CD4-positive, alpha-beta T cell treated with Interleukin-15 for 4 hours (primary cell): ENCODE results near the gene KCNIP4.
A peak's percentile ranks its signal among the peaks of the same experiment; 100 is the strongest.

Experiments used
- DNase-seq: peaks from one replicate; pipeline ENCODE4 v3.0.0-alpha.2; 2020; ENCODE audit warnings: low spot score

Gene KCNIP4

DNA sequence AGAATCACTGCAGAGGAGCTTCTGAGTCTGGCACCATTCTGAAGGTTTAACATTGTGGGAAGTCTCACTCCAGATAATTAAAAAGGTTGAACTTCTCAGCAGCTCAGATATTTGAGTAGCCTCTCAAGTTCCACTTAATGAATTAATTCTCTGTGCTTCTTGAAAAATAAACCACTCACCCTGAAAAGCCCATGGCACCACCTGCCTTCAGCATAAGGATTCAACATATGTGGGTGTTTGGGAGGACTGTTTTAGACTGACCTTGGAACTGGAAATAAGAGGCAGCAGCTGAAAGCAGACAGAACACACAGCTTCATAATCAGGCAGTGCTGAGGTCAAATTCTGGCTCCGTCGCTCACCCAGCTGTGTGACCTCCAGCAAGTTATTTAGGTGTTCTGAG lies 100.6 kb downstream of the KCNIP4 start:
- no peak for DNase-seq

DNA sequence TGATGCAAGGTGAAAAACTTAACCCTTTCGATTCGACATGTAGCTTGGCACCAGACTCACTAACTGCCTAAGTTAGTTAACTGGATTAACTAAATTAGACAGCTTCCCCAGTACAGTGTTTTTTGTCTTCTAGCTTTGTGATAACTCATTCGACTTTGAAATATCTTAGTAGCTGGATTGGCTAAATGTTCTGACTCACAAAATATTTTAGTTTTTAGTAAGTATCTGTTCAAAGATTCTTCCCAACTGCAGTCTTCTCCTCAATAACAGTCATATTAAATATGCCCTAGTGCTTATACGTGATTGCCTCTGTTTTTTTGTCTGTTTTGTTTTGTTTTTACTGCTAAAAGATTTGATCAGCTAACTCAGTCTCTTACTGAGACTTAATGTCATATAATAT lies 102.9 kb downstream of the KCNIP4 start:
- no peak for DNase-seq

DNA sequence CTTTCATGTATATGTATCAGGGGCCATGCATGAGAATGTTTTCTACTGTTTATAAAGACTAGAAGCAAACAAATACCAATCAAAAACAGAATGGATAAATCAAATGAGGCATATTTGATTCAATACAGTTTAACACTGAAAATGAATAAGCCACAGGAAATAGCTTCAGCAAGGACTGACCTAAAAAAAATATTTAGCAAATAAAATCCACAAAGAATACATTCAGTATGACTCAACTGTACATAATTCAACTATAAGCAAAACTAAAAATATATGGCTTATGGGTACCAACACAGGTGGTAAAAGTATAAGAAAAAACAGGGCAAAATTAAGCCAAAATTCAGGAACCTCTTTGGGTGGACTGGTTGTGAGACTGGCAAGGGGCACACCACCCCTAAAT lies 112.9 kb downstream of the KCNIP4 start:
- no peak for DNase-seq

DNA sequence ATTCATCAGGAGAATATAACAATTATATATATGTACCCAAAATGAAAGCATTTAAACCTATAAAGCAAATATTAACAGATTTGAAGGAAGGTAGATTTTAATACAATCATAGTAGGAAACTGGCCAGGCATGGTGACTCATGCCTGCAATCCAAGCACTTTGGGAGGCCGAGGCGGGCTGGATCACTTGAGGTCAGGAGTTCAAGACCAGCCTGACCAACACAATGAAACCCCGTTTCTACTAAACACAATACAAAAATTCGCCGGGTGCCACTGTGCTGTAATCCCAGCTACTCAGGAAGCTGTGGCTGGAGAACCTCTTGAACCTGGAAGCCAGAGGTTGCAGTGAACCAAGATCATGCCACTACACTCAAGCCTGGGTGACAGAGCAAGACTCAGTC lies 118.3 kb downstream of the KCNIP4 start:
- DNase-seq: no peak

DNA sequence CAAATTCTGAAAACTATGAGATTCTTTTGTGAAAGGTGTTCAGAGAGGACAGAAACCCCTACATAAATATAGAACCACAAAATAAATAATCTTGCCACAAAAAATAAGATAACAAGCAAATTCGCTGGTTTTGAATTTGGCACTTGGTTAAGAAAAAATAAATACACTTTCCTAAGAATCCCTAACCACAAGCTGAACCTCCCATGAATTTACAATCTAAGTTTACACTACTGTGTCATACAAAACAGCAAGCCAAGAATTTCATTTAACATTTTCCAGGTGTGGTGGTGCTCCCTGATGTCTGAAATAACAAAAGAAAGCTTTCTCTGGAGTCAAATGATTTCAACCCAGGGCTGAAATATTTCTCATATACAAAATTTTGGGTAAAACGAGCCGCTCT lies 121.0 kb downstream of the KCNIP4 start:
- DNase-seq: no peak

DNA sequence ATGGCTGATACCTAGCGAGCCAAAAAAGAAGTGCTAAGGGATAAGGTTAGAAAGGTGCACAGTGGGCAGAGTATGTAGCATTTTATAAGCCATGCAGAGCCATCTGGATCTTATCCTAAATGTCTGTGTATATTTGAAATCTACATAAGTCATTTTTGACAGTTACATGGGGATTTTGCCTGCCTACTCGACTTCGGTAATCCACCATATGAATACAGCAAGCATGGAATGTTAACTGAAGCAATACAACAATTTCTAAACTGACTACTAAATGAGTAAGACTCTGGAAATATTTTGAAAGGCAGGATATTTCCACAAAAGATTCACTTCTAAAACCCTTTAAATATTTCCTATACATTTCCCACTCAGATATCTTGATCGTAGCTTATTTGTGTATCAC lies 122.5 kb downstream of the KCNIP4 start:
- DNase-seq: no peak

DNA sequence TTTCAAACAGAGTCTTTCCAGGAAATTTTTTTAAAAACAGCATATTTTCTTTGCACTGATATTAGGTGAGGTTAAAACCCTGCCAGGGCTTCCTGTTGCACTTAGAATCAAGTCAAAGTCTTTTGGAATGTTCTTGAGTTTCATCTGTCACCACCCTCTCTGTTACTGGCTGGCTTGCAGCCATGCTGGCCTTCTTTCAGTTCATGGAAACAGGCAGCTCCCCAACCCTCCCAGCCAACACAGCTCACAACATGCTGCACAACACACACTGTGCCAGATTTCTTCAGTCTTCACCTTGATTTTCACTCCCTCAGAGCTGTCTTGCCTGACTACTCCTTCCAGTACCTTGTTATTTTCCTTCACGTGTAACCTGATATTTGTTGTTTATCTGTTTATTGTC lies 129.5 kb downstream of the KCNIP4 start:
- no peak for DNase-seq

DNA sequence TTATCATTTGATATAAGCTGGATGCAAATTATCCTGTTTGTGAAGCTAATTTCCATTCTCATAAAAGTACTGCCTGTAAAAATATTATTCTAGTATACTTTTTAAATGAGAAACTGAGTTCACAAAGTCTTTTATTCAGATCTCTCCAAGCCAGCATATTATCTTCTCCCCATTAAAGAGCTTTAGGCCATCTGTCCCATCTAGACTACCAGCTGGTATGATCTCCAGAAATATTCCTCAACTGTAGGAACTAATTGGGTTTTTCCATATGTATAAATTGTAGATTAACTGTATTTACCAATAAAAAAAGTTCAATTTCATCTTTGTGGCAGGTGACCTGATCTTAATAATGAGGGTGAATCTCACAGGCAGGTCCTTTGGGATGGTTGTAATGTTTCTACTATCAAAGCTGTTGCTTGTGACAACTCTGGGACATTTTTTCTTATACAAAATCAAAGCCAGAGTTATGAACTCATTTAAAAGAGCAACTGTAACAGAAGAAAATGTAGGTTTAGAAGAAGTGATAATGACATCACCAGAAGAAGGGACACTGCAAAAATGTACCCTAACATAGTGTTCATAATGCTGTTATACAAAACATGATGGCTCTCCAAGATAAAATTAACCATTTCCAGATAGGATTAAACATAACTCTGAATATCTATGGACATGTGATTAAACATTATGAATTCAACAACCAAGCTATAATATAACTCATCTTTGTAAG lies 132.8 kb downstream of the KCNIP4 start:
- no peak for DNase-seq

DNA sequence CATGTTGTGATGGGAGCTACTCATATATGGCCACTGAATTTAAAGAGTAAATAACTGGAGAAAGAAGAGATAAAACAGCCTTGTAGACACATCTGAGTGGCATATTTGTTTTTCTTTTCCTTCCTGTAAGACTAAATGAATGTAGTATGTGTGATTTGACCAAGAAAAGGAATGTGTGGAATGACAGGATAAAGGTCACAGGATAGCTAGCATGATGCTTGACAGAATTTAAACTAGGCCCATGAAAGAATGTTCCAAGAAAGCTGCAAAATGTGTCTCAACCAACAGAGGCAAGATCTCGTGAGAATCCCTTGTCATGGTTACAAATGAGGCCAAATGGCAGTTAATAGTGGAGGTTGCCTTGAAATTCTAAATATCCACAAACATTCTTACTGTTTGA lies 137.0 kb downstream of the KCNIP4 start:
- DNase-seq: no peak

DNA sequence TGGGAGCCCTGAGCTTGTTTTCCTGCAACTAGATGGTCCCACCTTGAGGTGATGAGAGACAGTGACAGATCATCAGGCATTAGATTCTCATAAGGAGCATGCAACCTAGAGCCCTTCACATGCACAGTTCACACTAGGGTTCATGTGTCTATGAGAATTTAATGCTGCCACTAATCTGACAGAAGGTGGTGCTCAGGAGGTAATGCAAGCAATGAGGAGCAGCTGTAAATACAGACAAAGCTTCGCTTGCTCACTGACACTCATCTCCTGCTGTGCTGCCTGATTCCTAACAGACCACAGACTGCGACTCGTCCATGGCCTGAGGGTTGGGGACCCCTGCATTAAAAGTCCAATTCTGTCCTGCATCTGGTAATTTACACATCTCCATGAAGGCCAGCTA lies 141.6 kb downstream of the KCNIP4 start:
- DNase-seq: no peak

DNA sequence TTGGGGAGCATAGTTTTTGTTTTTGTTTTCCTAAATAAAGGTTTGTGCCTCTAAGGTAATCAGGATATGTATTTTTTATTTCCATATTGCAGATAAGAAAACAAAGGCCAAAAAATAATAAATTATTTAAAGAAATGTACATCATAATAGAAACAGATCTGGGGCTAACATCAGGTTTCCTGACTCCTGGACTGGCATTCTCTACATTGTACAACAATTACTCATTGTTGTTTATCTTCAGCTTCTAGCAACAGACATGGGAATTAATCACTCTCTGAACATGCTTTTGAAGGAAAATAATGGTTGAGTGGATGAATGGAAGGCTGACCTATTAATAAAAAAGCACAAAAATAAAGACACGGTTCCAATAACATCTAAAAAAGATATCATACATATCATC lies 146.2 kb downstream of the KCNIP4 start:
- no peak for DNase-seq

DNA sequence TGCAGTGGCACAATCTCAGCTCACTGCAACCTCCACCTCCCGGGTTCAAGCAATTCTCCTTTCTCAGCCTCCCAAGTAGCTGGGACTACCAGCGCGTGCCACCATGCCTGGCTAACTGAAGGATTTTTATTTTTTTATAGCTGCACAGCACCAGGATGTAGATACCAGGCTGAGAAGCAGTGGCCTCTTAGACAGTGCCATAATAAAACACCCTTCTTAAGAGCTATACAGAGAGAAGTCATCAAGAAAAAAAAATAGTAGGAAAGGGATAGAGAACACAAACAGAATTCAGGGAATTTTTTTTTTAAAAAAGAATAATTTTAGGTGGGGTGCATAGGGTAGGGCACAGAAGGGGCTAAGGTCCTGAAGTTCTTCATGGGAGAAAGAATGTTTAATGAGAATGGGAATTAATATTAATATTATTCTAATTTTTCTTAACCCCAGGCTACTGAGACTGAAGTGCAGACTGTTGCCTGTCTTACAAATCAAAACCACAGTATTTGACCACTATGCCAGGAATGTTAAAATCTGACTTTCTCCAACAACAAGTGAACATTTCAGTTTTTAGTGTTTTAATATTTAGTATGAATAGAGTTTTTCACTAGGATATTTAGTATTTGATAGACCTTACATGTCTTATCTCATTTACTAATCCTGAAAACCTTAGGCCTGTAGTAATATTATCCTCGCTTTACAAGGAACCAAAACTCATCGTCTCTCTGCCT lies 146.7 kb downstream of the KCNIP4 start:
- no peak for DNase-seq

DNA sequence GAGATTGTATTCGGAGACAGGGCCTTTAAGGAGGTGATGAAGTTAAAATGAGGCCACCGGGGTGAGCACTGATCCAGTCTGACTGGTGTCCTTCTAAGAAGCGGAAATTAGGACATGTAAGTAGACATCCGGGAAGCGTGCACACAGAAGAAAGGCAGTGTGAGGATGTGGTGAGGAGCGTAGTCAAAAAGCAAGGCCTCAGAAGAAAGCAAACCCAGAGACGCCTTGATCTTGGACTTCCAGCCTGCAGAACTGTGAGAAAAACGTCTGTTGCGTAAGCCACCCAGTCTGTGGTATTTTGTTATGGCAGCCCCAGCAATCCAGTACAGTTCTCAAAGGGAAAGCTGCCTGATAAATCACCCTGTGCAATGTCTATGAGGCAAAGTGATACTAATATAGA lies 153.5 kb downstream of the KCNIP4 start:
- no peak for DNase-seq

DNA sequence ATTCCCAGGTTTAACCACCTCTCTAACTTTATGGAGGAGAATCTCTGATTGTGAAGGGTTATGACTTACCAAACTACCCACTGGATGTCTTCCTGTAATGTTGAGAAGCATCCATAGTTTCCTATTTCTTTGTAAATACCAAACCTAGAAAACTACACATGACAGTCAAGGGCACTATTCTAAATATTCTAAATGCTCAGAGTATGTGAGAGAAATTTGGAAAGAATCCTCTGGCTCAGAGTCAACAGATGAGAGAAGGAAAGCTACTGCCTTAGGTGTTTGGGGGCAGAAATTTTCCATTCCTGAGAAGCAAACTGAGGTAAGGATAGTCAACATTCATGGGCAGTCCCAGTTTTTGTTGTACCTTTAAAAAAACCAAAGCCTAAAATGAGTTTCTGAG lies 155.8 kb downstream of the KCNIP4 start:
- no peak for DNase-seq

DNA sequence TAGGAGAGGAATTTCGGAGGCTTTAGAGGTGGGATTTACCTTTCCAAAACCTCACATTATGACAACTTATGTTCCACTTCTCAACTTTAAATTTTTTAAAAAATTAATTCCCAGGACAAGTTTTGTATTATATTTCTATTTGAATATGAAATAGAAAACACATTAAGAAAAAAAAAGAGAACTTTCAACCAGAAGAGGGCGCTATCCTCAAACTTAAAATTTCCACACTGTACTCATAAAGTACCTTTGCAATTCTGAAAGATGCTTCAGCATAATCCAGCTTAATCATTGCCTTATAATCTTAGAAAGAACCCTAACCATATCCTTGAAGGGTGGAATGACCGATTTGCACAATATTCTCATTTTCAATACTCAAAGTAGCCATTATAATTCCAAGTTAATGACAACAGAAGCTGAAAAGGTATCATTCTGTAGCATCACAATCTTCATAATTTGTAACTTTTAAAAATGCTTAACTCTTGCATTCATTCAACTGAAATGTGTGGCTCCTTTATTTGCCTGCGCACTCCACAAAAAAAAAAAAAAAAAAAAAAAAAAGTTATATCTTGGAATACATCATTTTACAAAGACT lies 158.0 kb downstream of the KCNIP4 start:
- DNase-seq: peak; percentile 3

DNA sequence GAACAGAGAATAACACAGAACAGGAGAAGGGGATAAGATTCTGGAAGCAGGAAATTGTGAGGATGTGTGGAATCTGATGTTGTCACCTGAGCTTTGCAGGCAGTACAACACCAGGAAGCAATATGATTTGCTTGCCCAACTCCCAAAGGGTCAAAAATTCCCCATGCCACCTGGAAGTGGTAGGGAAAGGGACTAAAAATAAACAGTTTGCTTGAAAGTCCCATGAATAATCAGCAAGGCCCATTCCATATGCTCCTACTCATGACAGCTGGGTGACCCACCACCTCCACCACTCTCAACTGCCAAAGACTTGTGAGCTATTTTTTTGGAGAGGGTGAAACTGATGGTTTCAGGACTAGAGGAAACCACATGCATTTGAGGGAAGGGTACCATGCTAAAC lies 168.4 kb downstream of the KCNIP4 start:
- DNase-seq: no peak

DNA sequence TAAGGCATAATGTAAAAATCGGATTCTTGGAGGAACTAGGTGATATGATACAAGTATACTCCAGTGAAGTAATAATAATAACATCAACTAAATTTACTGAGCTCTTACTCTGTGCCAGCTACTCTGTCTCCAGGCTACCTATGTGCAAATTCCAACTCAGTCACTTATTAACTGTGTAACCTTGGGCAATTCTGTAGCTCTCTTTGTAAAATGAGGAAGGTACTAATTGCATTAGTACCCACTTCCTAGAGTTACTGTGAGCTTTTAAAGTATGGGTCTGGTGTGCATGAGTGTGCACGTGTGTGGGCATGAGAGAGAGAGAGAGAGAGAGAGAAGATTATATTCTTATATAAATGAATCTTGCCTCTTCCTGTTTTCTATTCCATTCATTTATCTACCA lies 169.9 kb downstream of the KCNIP4 start:
- no peak for DNase-seq

DNA sequence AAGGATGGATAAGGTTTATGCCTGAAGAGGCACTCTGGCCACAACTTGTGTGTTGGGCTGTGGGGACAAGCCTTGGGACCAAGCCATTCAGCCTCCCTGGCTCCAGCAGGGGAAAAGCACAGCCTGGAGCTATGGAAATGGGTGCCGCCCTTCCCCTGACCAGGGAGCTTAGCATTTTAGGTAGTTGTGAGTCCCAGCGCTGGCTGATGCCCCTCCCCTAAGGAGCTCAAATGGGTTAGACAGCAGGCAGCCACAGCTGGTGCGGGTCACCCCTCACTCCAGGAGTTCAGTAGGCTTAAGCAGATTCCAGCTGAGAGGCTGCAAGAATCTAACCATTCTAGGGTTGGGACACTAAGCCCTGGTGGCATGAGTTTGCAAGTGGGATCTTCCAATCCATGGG lies 172.9 kb downstream of the KCNIP4 start:
- DNase-seq: no peak

DNA sequence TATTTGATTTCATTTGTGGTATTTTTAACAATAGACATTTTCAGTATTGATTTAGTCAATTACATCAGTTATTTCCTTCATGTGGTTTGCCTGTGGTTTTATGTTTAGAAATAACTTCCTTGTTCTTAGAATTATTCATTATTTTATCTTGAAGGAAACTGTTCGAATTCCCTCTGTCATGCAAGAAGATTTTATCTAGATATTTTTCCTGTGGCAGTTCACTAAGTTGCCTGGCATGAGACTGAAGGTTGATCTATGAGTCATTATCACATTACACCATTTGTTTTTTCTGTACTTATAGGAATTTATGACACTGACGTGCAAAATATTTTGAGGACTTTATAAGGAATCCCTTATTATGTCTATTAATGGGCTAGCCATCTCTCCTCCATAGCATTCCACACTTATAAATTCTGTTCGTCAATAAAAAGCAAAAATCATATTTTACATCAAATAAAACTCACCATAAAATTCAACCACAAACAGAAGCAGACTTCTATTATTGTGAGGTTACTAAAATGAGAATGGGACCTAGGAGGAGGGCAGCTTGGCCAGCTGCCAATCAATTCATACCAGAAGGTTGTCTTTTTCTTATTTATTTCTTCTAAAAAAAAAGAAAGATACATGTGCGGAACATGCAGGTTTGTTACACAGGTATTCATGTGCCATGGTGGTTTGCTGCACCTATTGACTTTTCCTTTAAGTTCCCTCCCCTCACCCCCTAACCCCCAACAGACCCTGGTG lies 179.0 kb downstream of the KCNIP4 start:
- DNase-seq: no peak

DNA sequence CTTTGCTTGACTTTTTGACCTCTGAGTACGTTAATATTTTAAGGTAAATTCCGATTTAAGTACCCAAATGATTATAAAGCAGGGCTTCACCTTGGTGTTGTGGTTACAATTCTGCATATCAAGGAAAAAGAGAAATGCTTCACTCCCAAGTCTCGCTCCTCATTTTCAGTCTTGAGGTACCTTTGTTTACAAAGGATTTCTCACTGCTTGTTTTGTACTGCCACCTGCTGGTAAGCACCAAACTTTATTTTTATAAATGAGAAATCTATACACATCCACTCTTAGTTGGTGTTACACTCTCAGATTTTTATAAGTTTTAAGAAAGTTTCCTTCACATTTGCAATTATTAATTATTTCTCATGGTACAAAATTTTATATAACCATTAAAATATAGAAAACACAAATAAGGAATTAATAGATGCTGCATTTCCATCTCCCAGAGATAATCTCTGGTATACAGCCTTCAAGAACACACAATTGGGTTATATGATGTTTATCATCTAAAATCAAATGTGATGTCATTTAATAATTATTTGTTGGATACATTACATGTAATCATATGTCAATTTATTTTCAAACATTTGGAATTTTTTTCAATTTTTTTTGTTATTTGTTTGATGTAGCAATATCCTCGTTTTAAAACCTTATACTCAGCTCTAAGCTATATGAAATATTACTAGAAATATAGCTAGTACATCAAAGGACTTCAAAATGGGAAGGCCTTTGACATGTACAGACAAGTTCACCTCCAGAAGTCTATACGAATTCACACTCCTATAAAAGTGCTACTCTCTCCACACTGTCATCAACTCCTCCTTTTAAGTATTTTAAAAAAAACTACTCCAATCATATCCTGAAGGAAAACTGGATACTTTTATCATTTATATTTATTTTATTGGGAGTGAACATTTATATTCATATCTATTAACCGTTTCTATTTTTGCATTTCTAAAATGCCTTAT lies 179.9 kb downstream of the KCNIP4 start:
- peak; percentile 1 for DNase-seq

DNA sequence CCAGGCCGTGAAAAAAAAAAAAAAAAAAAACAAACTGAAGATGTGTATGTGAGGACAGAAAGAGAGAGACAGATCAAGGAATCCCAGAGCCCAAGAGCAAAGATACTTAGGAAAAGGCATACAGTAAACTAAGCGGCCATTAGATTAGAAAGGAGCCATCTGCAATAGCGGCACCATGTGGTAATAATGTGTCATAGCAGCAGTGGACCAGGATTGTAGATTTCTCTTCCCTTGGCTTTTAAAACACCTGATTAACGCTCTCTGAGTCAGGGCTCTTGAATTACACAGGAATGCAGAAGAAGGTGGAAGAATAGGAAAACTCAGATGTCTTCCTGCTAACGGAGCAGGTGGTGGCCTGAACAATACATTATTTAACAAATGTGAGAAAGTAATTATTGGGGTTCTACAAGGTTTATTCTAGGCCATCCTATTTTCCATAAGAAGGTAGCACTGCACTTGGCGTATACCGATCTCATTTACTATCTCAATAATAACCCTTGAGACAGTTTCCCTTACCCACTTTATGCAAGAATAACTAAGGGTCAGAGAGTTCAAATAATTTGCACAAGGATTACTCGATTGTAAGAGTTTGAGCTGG lies 182.7 kb downstream of the KCNIP4 start:
- DNase-seq: peak; percentile 18
